Measurements from ENCODE around the gene OBSCN. TPM values are rescaled to one million over a fixed set of nuclear protein-coding genes. Genes with fewer than 3 reads are reported as not detected.

OBSCN gene
- total and polyA plus RNA-seq, 4 donors = 0.54 to 5.6 (median 2.7) TPM

- WGBS = 83% methylated on average over 22 of the region's 22 CpGs
Observed at GRCh38 chr1:228307218-228308023, 99.6 kb downstream of the OBSCN start.

DNA sequence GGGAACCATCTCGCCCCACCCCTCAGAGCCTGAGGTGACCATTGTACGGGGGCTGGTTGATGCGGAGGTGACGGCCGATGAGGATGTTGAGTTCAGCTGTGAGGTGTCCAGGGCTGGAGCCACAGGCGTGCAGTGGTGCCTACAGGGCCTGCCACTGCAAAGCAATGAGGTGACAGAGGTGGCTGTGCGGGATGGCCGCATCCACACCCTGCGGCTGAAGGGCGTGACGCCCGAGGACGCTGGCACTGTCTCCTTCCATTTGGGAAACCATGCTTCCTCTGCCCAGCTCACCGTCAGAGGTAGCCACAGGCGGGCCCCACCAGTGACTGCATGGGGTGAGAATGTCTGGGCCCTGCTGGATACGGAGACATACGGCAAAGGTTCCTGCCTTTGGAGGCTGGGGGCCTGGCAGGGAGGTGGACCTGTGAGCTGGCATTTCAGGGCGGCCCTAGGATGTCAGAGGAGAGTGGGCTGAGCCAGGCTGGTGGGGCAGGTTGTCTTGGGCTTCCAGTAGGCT lies 100.3 kb downstream of the OBSCN start:
- WGBS = 90% methylated on average over 18 of the region's 18 CpGs
- Histone ChIP-seq H3K9ac (ENCODE audit: low read depth in 1 of 2, low read length in 2 of 2) (no peak overlapping the region), H3K9me3 (ENCODE audit: control insufficient read depth in 4 of 4, low read length in 3 of 4) (peaks cover 5 to 18% (median 13%) of the 10 kb centered on the region in 4 donors), H3K4me1 (ENCODE audit: control insufficient read depth in 4 of 4, insufficient read depth in 4 of 4, low read length in 3 of 4) (no peaks in the 10 kb centered on the region), H3K4me3 (ENCODE audit: low read depth in 1 of 3, low read length in 3 of 3) (no peak overlapping the region), H3K27ac (ENCODE audit: low read depth in 1 of 2, low read length in 2 of 2) (no peak overlapping the region), H3K27me3 (ENCODE audit: control insufficient read depth in 4 of 4, insufficient read depth in 4 of 4, low read length in 3 of 4) (no peaks in the 10 kb centered on the region), H3K36me3 (ENCODE audit: control insufficient read depth in 4 of 4, insufficient read depth in 3 of 4, low read depth in 1 of 4, low read length in 3 of 4) (no peaks in the 10 kb centered on the region)
- no peak for DNase-seq (ENCODE audit: low spot score)
- TF ChIP-seq, protein P1, sequence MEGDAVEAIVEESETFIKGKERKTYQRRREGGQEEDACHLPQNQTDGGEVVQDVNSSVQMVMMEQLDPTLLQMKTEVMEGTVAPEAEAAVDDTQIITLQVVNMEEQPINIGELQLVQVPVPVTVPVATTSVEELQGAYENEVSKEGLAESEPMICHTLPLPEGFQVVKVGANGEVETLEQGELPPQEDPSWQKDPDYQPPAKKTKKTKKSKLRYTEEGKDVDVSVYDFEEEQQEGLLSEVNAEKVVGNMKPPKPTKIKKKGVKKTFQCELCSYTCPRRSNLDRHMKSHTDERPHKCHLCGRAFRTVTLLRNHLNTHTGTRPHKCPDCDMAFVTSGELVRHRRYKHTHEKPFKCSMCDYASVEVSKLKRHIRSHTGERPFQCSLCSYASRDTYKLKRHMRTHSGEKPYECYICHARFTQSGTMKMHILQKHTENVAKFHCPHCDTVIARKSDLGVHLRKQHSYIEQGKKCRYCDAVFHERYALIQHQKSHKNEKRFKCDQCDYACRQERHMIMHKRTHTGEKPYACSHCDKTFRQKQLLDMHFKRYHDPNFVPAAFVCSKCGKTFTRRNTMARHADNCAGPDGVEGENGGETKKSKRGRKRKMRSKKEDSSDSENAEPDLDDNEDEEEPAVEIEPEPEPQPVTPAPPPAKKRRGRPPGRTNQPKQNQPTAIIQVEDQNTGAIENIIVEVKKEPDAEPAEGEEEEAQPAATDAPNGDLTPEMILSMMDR (IDR thresholded peaks at IDR 0.05; ENCODE audit: low read depth, low read length, missing input control) = no peak
- TF ChIP-seq FOXA1 (IDR thresholded peaks at IDR 0.05) (no peak), RAD21 (IDR thresholded peaks at IDR 0.05) (no peak), HNF4A (conservative IDR thresholded peaks at IDR 0.05) (no peak), EGR1 (IDR thresholded peaks at IDR 0.05; ENCODE audit: low read depth in 2 of 2) (no peak), MAX (IDR thresholded peaks at IDR 0.05) (no peak), SP1 (IDR thresholded peaks at IDR 0.05) (no peak), JUND (IDR thresholded peaks at IDR 0.05) (no peak), GABPA (IDR thresholded peaks at IDR 0.05 in 1 of 2, conservative IDR thresholded peaks at IDR 0.05 in 1 of 2) (no peak), RXRA (IDR thresholded peaks at IDR 0.05) (no peak), HNF4G (IDR thresholded peaks at IDR 0.05) (no peak), YY1 (IDR thresholded peaks at IDR 0.05) (no peak)
- TF ChIP-seq, protein P2, sequence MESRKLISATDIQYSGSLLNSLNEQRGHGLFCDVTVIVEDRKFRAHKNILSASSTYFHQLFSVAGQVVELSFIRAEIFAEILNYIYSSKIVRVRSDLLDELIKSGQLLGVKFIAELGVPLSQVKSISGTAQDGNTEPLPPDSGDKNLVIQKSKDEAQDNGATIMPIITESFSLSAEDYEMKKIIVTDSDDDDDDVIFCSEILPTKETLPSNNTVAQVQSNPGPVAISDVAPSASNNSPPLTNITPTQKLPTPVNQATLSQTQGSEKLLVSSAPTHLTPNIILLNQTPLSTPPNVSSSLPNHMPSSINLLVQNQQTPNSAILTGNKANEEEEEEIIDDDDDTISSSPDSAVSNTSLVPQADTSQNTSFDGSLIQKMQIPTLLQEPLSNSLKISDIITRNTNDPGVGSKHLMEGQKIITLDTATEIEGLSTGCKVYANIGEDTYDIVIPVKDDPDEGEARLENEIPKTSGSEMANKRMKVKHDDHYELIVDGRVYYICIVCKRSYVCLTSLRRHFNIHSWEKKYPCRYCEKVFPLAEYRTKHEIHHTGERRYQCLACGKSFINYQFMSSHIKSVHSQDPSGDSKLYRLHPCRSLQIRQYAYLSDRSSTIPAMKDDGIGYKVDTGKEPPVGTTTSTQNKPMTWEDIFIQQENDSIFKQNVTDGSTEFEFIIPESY (IDR thresholded peaks at IDR 0.05) = no peak
- TF ChIP-seq, protein P3, sequence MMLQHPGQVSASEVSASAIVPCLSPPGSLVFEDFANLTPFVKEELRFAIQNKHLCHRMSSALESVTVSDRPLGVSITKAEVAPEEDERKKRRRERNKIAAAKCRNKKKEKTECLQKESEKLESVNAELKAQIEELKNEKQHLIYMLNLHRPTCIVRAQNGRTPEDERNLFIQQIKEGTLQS (IDR thresholded peaks at IDR 0.05) = no peak

More at GRCh38 chr1:228307218-228308023, 99.6 kb downstream of the OBSCN start:
- Histone ChIP-seq H3K27ac (ENCODE audit: low read depth in 1 of 2, low read length in 2 of 2) (no peak overlapping the region), H3K9ac (ENCODE audit: low read depth in 1 of 2, low read length in 2 of 2) (no peak overlapping the region), H3K4me3 (ENCODE audit: low read depth in 1 of 3, low read length in 3 of 3) (no peak overlapping the region), H3K9me3 (ENCODE audit: control insufficient read depth in 4 of 4, low read length in 3 of 4) (peaks cover 4 to 24% (median 12%) of the 10 kb centered on the region in 4 donors), H3K36me3 (ENCODE audit: control insufficient read depth in 4 of 4, insufficient read depth in 3 of 4, low read depth in 1 of 4, low read length in 3 of 4) (peaks cover 0 to 2% (median 0%) of the 10 kb centered on the region in 4 donors), H3K4me1 (ENCODE audit: control insufficient read depth in 4 of 4, insufficient read depth in 4 of 4, low read length in 3 of 4) (no peaks in the 10 kb centered on the region), H3K27me3 (ENCODE audit: control insufficient read depth in 4 of 4, insufficient read depth in 4 of 4, low read length in 3 of 4) (no peaks in the 10 kb centered on the region)
- TF ChIP-seq RAD21 (IDR thresholded peaks at IDR 0.05) = no peak
- no peak for DNase-seq (ENCODE audit: low spot score)
